NK-92 (cell line): ENCODE results near the gene GYPB.
"Not testable (repeated sequence)": the region's sequence is repeated elsewhere in the genome, so short reads cannot be mapped to it uniquely, and the experiment has no call there.

Source experiments
- DNase-seq: peaks from one replicate; lab custom pipeline; 2025; ENCODE audit not compliant: unreplicated experiment; lab: John Stamatoyannopoulos, UW

Gene GYPB

GRCh38 chr4:144014808-144015207, 4.4 kb downstream of the GYPB start:
- DNase-seq: no peak

GRCh38 chr4:144008602-144009001, 10.6 kb downstream of the GYPB start:
- not testable (repeated sequence) for DNase-seq

GRCh38 chr4:144007960-144008359, 11.2 kb downstream of the GYPB start:
- DNase-seq: not testable (repeated sequence)

GRCh38 chr4:144006200-144006803, 12.9 kb downstream of the GYPB start:
- DNase-seq: not testable (repeated sequence)

GRCh38 chr4:144005558-144005953, 13.6 kb downstream of the GYPB start:
- DNase-seq: not testable (repeated sequence)

GRCh38 chr4:144004868-144005557, 14.2 kb downstream of the GYPB start:
- DNase-seq: not testable (repeated sequence)

- not testable (repeated sequence) for DNase-seq
These were observed 15.3 kb downstream of the GYPB start for GRCh38 chr4:144003890-144004265.

- DNase-seq: not testable (repeated sequence)
These were observed 15.8 kb downstream of the GYPB start for GRCh38 chr4:144003205-144003889.

GRCh38 chr4:144000331-144000995, 18.7 kb downstream of the GYPB start:
- not testable (repeated sequence) for DNase-seq

GRCh38 chr4:143996193-143996592, 23.0 kb downstream of the GYPB start:
- DNase-seq: not testable (repeated sequence)

- not testable (repeated sequence) for DNase-seq
These were observed 27.4 kb downstream of the GYPB start for GRCh38 chr4:143991761-143992160.

- DNase-seq: not testable (repeated sequence)
These were observed 28.5 kb downstream of the GYPB start for GRCh38 chr4:143990717-143991116.

- DNase-seq: no peak
These were observed 33.0 kb downstream of the GYPB start for GRCh38 chr4:143986180-143986579.

- DNase-seq: not testable (repeated sequence)
These were observed 38.4 kb downstream of the GYPB start for GRCh38 chr4:143980776-143981175.

- DNase-seq: not testable (repeated sequence)
These were observed 43.7 kb downstream of the GYPB start for GRCh38 chr4:143975527-143975926.

GRCh38 chr4:143974021-143974420, 45.2 kb downstream of the GYPB start:
- not testable (repeated sequence) for DNase-seq

- DNase-seq: no peak
These were observed 58.1 kb downstream of the GYPB start for GRCh38 chr4:143961075-143961474.

GRCh38 chr4:143955306-143955705, 63.9 kb downstream of the GYPB start:
- not testable (repeated sequence) for DNase-seq

GRCh38 chr4:143951458-143951972, 67.7 kb downstream of the GYPB start:
- not testable (repeated sequence) for DNase-seq

GRCh38 chr4:143950967-143951366, 68.2 kb downstream of the GYPB start:
- not testable (repeated sequence) for DNase-seq

- DNase-seq: not testable (repeated sequence)
These were observed 69.0 kb downstream of the GYPB start for GRCh38 chr4:143950185-143950584.
